GM12878 (cell line): ENCODE results near the gene ZNF585A. TPM values are rescaled to one million over a fixed set of nuclear protein-coding genes. Genes with fewer than 3 reads are reported as not detected.

ENCODE experiments used
- ATAC-seq: fragments of 200-7000 bp; cut with Tn5 transposase; 3 replicates; pipeline ENCODE4 v1.9.1; 2020; ENCODE audit warnings: mild to moderate bottlenecking, moderate library complexity
- BruUV-seq: library from RNA; stranded (reverse); fragments of 400-500 nt; replicated peaks from 2 replicates; lab custom pipeline; 2021; lab: Mats Ljungman, UMichigan
- CTCF ChIA-PET: fragments of 300-600 bp; sonication (Branson Sonifier 250); formaldehyde crosslinking; extraction: SDS; loops from one replicate; lab custom pipeline; 2021; ENCODE audit warnings: inconsistent platforms; lab: Yijun Ruan, JAX
- POLR2A ChIA-PET: fragments of 350-600 bp; formaldehyde crosslinking; extraction: SDS; loops from one replicate; lab custom pipeline; 2021; ENCODE audit warnings: inconsistent platforms; lab: Charles Lee
- RAD21 ChIA-PET: fragments of 300-600 bp; sonication (Branson Sonifier 250); formaldehyde crosslinking; loops from one replicate; lab custom pipeline; 2023; ENCODE audit warnings: antibody characterized with exemption; ENCODE audit not compliant: unreplicated experiment; lab: Charles Lee
- SMC1A ChIA-PET: fragments of 300-600 bp; sonication (Branson Sonifier 250); formaldehyde crosslinking; loops from one replicate; lab custom pipeline; 2023; ENCODE audit not compliant: unreplicated experiment, uncharacterized antibody; lab: Charles Lee
- DNase-seq: peaks from one replicate; pipeline ENCODE4 v3.0.0-alpha.2; 2011; ENCODE audit warnings: low read depth, low spot score
- FAIRE-seq: peaks from 3 replicates; lab custom pipeline; 2011; peaks lifted over from hg19 to GRCh38; lab: Jason Lieb, UNC
- H2AFZ ChIP-seq: 2 replicates; pipeline ENCODE4 v1.6.0; 2011; ENCODE audit warnings: low read depth, low read length, control low read depth; ENCODE audit not compliant: control insufficient read depth
- H3K27ac ChIP-seq: 2 replicates; pipeline ENCODE4 v1.5.1; 2011; ENCODE audit warnings: control low read depth; ENCODE audit not compliant: control insufficient read depth, insufficient read depth
- H3K27me3 ChIP-seq, 2 experiments: replicated peaks in 1 of 2; 2 replicates each; pipeline versions ENCODE4 v1.6.0 to v1.6.1; 2011; ENCODE audit warnings: low read length in 1 of 2; ENCODE audit not compliant: control insufficient read depth in 2 of 2, insufficient read depth in 2 of 2
- H3K36me3 ChIP-seq, 2 experiments: 2 replicates each; pipeline ENCODE4 v1.5.1; 2011; ENCODE audit warnings: low read length in 1 of 2; ENCODE audit not compliant: control insufficient read depth in 2 of 2, insufficient read depth in 2 of 2
- H3K4me1 ChIP-seq: 2 replicates; pipeline ENCODE4 v1.6.1; 2011; ENCODE audit warnings: mild to moderate bottlenecking, low read length, moderate library complexity, mixed read lengths; ENCODE audit not compliant: control insufficient read depth, insufficient read depth
- H3K4me2 ChIP-seq: 2 replicates; pipeline ENCODE4 v1.6.0; 2011; ENCODE audit warnings: control low read depth; ENCODE audit not compliant: control insufficient read depth, insufficient read depth
- H3K4me3 ChIP-seq: fragments of 200-600 bp; sonication (generic); 2 replicates; pipeline ENCODE4 v1.5.1; 2016
- H3K79me2 ChIP-seq: 2 replicates; pipeline ENCODE4 v1.6.0; 2011; ENCODE audit warnings: low read length; ENCODE audit not compliant: control insufficient read depth, insufficient read depth
- H3K9ac ChIP-seq: 2 replicates; pipeline ENCODE4 v1.8.0; 2011; ENCODE audit warnings: low read length, control low read depth, mixed read lengths; ENCODE audit not compliant: control insufficient read depth, insufficient read depth
- H3K9me3 ChIP-seq: replicated peaks from 3 replicates; pipeline ENCODE4 v1.5.1; 2011; ENCODE audit warnings: mild to moderate bottlenecking, low read length; ENCODE audit not compliant: control insufficient read depth, insufficient read depth
- H4K20me1 ChIP-seq: 2 replicates; pipeline ENCODE4 v1.6.0; 2011; ENCODE audit not compliant: control insufficient read depth, insufficient read depth
- BCL3 ChIP-seq: IDR thresholded peaks from 2 replicates; pipeline ENCODE4 v1.6.1; 2011; ENCODE audit warnings: borderline replicate concordance, low read depth, mild to moderate bottlenecking, moderate library complexity, low read length; ENCODE audit not compliant: insufficient read depth, poor library complexity, severe bottlenecking
- CBX3 ChIP-seq: fragments of 200-600 bp; sonication (generic); IDR thresholded peaks from 2 replicates; pipeline ENCODE4 v1.6.1; 2016; ENCODE audit warnings: low read depth, borderline replicate concordance
- CTCF ChIP-seq, 3 experiments: IDR thresholded peaks in 2 of 3; conservative IDR thresholded peaks in 1 of 3; 2 replicates each; pipeline ENCODE4 v1.5.1; 2011; ENCODE audit warnings: low read depth in 3 of 3, low read length in 3 of 3, mild to moderate bottlenecking in 3 of 3, control low read depth in 2 of 3, moderate library complexity in 2 of 3, inconsistent platforms in 1 of 3, mixed read lengths in 1 of 3; ENCODE audit not compliant: control insufficient read depth in 2 of 3, insufficient read depth in 1 of 3; ENCODE audit errors: extremely low read depth in 1 of 3
- NFIC ChIP-seq: IDR thresholded peaks from 2 replicates; pipeline ENCODE4 v1.6.1; 2012; ENCODE audit warnings: low read depth, mild to moderate bottlenecking, inconsistent platforms, low read length, moderate library complexity
- POLR2AphosphoS2 ChIP-seq: IDR thresholded peaks from 2 replicates; pipeline ENCODE4 v1.6.1; 2011; ENCODE audit warnings: low read depth, mild to moderate bottlenecking, low read length, improper control_type of control experiment, moderate library complexity
- RAD21 ChIP-seq: IDR thresholded peaks from 2 replicates; pipeline ENCODE4 v1.6.1; 2011; ENCODE audit warnings: mild to moderate bottlenecking, low read depth, low read length, moderate library complexity; ENCODE audit not compliant: insufficient read depth
- RCOR1 ChIP-seq: conservative IDR thresholded peaks from 2 replicates; pipeline ENCODE4 v1.6.1; 2012; ENCODE audit warnings: low read depth, low read length, improper control_type of control experiment
- SUZ12 ChIP-seq: fragments of 200-600 bp; sonication (generic); IDR thresholded peaks from one replicate; pipeline ENCODE4 v1.6.1; 2018; ENCODE audit warnings: antibody characterized with exemption, mild to moderate bottlenecking; ENCODE audit not compliant: unreplicated experiment
- WGBS: methylation state at CpG from one replicate; pipeline ENCODE4 v1.1.6; 2016; ENCODE audit warnings: low lambda C conversion rate; ENCODE audit not compliant: insufficient replicate concordance, insufficient coverage; ENCODE audit errors: missing lambda C conversion rate; 5-methylcytosine and 5-hydroxymethylcytosine counted together
- in situ Hi-C: fragments of 300-500 bp; cut with MboI; formaldehyde crosslinking; loops from 9 replicates; pipeline ENCODE4 v1.14.3; 2018; ENCODE audit warnings: mixed read lengths
- intact Hi-C: fragments of 100-400 bp; cut with micrococcal nuclease; formaldehyde crosslinking; loops from one replicate; pipeline ENCODE4 v1.14.2; 2022; ENCODE audit not compliant: unreplicated experiment
- polyA plus RNA-seq, 11 experiments: library from polyadenylated mRNA; depleted of rRNA in 4 of 11; unstranded in 6 of 11; stranded (reverse) in 5 of 11; fragments of >200 nt; fragmentation: Nextera tagmentation in 4 of 11; fragmentation: Illumina TruSeq in 1 of 11; extraction: Ambion mirVana in 4 of 11; extraction: Trizol in 1 of 11; gene quantifications; 1 replicate in 1 of 11; 2 replicates in 10 of 11; pipeline versions ENCODE4 v1.2.1 to v1.2.3, GENCODE V29; 2011 to 2016; ENCODE audit warnings: inconsistent platforms in 2 of 11, missing spikeins in 2 of 11, low read depth in 1 of 11
- total RNA-seq, 4 experiments: library from RNA; depleted of rRNA in 3 of 4; stranded (reverse); fragments of >200 nt in 3 of 4; fragmentation: Illumina TruSeq in 1 of 4; extraction: Trizol in 1 of 4; gene quantifications; 2 replicates each; pipeline versions ENCODE4 v1.2.1 to v1.2.3, GENCODE V29; 2013 to 2021

ZNF585A gene
- total and polyA plus RNA-seq, 10 of the 15 experiments (the other 5 are each of a cell fraction or from before 2014, with no cell fraction given), result 6.9 to 38.7 (median 14.0) TPM

- POLR2A ChIA-PET, result no interaction called here
Measured at GRCh38 chr19:37114001-37114400, 58.5 kb downstream of the ZNF585A start.

More at GRCh38 chr19:37114001-37114400, 58.5 kb downstream of the ZNF585A start:
- no peak overlapping the region for H2AFZ ChIP-seq
- H3K9ac ChIP-seq, result no peak overlapping the region
- TF ChIP-seq RAD21 (0 out of 2 replicates have a peak, but pooled peaks have one; percentile 10), CBX3 (no peak), RCOR1 (no peak), POLR2AphosphoS2 (no peak), NFIC (no peak), SUZ12 (no peak), BCL3 (no peak), CTCF (IDR thresholded peaks at IDR 0.05 in 2 of 3, conservative IDR thresholded peaks at IDR 0.05 in 1 of 3; ENCODE audit: control insufficient read depth in 2 of 3, extremely low read depth in 1 of 3, insufficient read depth in 1 of 3, low read depth in 3 of 3, low read length in 3 of 3) (0 out of 6 replicates have a peak, but pooled peaks of 1 of the 3 experiments have one; percentile 6)
- no peak overlapping the region for H3K27ac ChIP-seq
- FAIRE-seq (no peak), DNase-seq (no peak), ATAC-seq (no peak)
- peaks cover 0 to 3% of the 10 kb centered on the region in 2 experiments; a peak in 1 of 4 replicates for H3K36me3 ChIP-seq
- intact Hi-C loops, result no loop called here
- no peak overlapping the region for H3K4me2 ChIP-seq
- BruUV-seq, result no TSS peak
- SMC1A ChIA-PET, result no interaction called here
- CTCF ChIA-PET, result no interaction called here
- H3K79me2 ChIP-seq, result no peaks in the 10 kb centered on the region
- no peak overlapping the region for H3K4me3 ChIP-seq
- in situ Hi-C loops, result no loop called here
- RAD21 ChIA-PET, result no interaction called here
- no peaks in the 10 kb centered on the region for H4K20me1 ChIP-seq
- no peaks in the 10 kb centered on the region for H3K4me1 ChIP-seq
- 98% methylated on average over 9 of the region's 9 CpGs for WGBS
- H3K27me3 ChIP-seq, result no peaks in the 10 kb centered on the region
- peaks cover 14% of the 10 kb centered on the region; the same call in 2 of the 3 replicates for H3K9me3 ChIP-seq
